ENCODE measurements around the gene PAPLN.
A peak's percentile ranks its signal among the peaks of the same experiment; 100 is the strongest.

Gene PAPLN

GRCh38 chr14:73236157-73236556, 1.1 kb upstream of the PAPLN start:
- no peak for FAIRE-seq
- TF ChIP-seq, protein P1, sequence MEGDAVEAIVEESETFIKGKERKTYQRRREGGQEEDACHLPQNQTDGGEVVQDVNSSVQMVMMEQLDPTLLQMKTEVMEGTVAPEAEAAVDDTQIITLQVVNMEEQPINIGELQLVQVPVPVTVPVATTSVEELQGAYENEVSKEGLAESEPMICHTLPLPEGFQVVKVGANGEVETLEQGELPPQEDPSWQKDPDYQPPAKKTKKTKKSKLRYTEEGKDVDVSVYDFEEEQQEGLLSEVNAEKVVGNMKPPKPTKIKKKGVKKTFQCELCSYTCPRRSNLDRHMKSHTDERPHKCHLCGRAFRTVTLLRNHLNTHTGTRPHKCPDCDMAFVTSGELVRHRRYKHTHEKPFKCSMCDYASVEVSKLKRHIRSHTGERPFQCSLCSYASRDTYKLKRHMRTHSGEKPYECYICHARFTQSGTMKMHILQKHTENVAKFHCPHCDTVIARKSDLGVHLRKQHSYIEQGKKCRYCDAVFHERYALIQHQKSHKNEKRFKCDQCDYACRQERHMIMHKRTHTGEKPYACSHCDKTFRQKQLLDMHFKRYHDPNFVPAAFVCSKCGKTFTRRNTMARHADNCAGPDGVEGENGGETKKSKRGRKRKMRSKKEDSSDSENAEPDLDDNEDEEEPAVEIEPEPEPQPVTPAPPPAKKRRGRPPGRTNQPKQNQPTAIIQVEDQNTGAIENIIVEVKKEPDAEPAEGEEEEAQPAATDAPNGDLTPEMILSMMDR (IDR thresholded peaks at IDR 0.05; ENCODE audit: insufficient read depth, missing control alignments), result no peak
- no peak for DNase-seq (ENCODE audit: insufficient read length, low spot score)

DNA sequence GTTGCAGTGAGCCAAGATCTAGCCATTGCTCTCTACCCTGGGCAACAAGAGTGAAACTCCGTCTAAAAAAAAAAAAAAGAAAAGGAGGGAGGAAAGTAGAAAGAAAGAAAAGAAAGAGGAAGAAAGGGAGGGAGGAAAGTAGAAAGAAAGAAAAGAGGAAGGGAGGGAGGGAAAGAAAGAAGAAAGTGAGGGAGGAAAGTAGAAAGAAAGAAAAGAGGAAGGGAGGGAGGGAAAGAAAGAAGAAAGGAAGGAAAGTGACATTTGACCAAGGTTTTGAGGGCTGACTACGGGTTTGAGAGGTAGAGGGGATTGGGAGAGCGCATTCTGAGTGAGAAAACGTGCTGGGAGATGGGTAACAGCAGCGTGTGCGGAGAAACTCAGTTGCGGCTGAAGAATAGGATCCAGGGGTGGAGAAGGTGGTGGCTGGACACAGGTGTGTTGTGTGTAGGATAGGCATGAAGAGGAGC, 521 bp upstream of the PAPLN start:
- TF ChIP-seq, protein P1 (IDR thresholded peaks at IDR 0.05; ENCODE audit: insufficient read depth, missing control alignments), result no peak
- no peak for DNase-seq (ENCODE audit: insufficient read length, low spot score)
- FAIRE-seq, result no peak

GRCh38 chr14:73237786-73238423, 599 bp downstream of the PAPLN start:
- TF ChIP-seq, protein P1 (IDR thresholded peaks at IDR 0.05; ENCODE audit: insufficient read depth, missing control alignments), result no peak
- FAIRE-seq, result no peak
- DNase-seq (ENCODE audit: insufficient read length, low spot score), result peak; percentile 24

DNA sequence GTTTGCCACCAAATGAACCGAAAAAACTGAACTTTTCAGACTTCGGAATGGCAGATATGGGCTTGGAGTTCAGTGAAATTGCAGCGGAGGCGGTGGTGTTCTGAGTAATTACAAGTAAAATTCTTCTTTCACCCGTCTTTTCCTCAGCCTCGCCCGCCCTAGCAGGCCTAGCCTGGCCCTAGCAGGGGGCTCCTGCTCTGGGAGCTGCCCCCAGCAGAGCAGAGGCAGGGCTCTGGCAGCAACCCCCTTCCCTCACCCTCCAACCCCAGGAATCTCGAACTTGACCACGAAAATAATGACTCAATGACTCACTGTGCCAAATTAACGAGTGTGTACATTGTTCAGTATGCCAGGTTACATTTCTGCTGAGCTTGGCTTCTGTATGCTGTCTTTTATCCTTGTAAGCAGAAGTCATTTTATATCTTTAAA, 1.1 kb downstream of the PAPLN start:
- no peak for FAIRE-seq
- TF ChIP-seq, protein P1 (IDR thresholded peaks at IDR 0.05; ENCODE audit: insufficient read depth, missing control alignments), result no peak
- no peak for DNase-seq (ENCODE audit: insufficient read length, low spot score)

DNA sequence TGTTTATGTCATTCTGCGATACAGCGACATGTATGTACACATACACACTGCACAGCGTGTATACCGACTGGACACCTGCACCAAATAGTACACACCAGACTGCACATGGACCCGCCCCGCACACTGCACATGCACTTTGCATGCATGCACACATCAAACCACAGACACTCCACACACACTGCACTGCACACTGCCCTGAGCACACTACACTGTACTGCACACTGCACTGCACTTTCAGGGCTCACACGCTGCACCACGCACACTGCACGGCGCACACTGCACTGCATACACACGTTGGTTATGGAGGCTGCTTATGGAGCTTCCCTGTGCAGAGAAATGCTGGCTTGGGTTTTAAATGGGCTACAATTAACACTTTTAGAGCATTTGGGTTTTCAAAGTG, 1.6 kb downstream of the PAPLN start:
- DNase-seq (ENCODE audit: insufficient read length, low spot score), result no peak
- TF ChIP-seq, protein P1 (IDR thresholded peaks at IDR 0.05; ENCODE audit: insufficient read depth, missing control alignments), result no peak
- no peak for FAIRE-seq

DNA sequence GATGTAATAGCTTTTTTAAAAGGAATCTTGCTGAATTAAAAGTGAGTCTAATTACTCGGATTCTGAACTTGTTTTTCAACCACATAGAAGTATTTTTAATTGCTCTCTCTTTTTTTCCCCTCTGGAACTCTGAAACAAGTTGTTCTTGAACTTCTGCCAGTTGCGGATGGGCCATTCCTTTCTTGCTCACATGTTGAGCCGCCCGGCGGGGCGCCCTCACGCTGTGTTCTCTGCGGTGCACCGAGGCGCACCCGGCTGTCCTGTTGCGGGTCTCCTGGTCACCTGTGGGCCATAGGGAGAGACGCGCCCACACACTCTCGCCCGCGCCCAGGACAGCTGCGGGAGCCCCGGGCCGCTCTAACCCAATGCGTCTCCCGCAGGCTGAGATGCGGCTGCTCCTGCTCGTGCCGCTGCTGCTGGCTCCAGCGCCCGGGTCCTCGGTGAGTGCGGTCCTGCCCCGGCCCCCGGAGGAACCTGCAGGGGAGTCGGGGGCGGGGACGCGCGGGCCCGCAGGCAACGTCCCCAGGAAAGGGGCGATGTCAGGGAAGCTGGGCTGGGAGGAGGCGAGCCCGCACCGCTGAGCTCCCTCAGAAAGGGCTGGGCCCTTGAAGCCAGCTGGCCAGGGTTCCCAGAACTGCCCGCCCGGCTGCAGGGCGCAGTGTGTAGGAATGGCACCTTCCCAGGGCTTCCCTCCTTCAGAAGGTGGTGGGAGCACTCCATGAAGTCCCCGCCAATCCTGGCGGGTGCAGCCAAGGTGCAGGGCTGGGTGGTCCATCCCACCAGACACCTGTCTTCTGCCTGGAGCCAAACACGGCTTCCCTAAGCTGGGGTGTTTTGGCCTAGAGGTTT, 2.3 kb downstream of the PAPLN start:
- no peak for DNase-seq (ENCODE audit: insufficient read length, low spot score)
- TF ChIP-seq, protein P1 (IDR thresholded peaks at IDR 0.05; ENCODE audit: insufficient read depth, missing control alignments), result no peak
- FAIRE-seq, result no peak

Measured in D721Med (cell line).